Omental fat pad (tissue), 4 donors: Measurements from ENCODE around the gene CD93. TPM values are rescaled to one million over a fixed set of nuclear protein-coding genes. Genes with fewer than 3 reads are reported as not detected.
A peak's percentile ranks its signal among the peaks of the same experiment; 100 is the strongest.

Source experiments
- ATAC-seq: fragments of 150-250 bp; one replicate; pipeline ENCODE4 v1.9.1; 2016; ENCODE audit warnings: mild to moderate bottlenecking, moderate library complexity; ENCODE audit not compliant: low FRiP score
- DNase-seq: peaks from one replicate; pipeline ENCODE4 v3.0.0-alpha.2; 2019; ENCODE audit warnings: low spot score
- CTCF ChIP-seq, 3 donors: fragments of 450-650 bp; IDR thresholded peaks; one replicate each; pipeline ENCODE4 v1.5.1; 2016 to 2017; ENCODE audit warnings: antibody characterized with exemption in 3 of 3, mild to moderate bottlenecking in 3 of 3, moderate library complexity in 2 of 3
- total RNA-seq, 4 donors: library from RNA; depleted of rRNA; stranded (reverse); fragments of >200 nt; gene quantifications; one replicate each; pipeline ENCODE4 v1.1.0, GENCODE V29; 2016

The CD93 gene
- total RNA-seq, 4 donors from 2014 or later = 43.8 to 227 (median 140) TPM

GRCh38 chr20:23120261-23120660 is 34.1 kb upstream of the CD93 start:
- ATAC-seq (no peak), DNase-seq (no peak)
- TF ChIP-seq CTCF (IDR thresholded peaks at IDR 0.05) = no peak

GRCh38 chr20:23119456-23120216 is 33.5 kb upstream of the CD93 start:
- DNase-seq (no peak), ATAC-seq (no peak)
- no peak for TF ChIP-seq CTCF (IDR thresholded peaks at IDR 0.05)

GRCh38 chr20:23118766-23119165 is 32.6 kb upstream of the CD93 start:
- no peak for DNase-seq

GRCh38 chr20:23118144-23118543 is 32.0 kb upstream of the CD93 start:
- no peak for DNase-seq
- TF ChIP-seq CTCF (IDR thresholded peaks at IDR 0.05) = no peak
- no peak for ATAC-seq

More at GRCh38 chr20:23118766-23119165, 32.6 kb upstream of the CD93 start:
- no peak for TF ChIP-seq CTCF (IDR thresholded peaks at IDR 0.05)
- ATAC-seq = no peak

- no peak for DNase-seq
Measured at GRCh38 chr20:23117738-23118137, 31.6 kb upstream of the CD93 start.

GRCh38 chr20:23116311-23117089 is 30.4 kb upstream of the CD93 start:
- peak; percentile 30 for ATAC-seq
- no peak for TF ChIP-seq CTCF (IDR thresholded peaks at IDR 0.05)
- no peak for DNase-seq

More at GRCh38 chr20:23117738-23118137, 31.6 kb upstream of the CD93 start:
- TF ChIP-seq CTCF (IDR thresholded peaks at IDR 0.05) = no peak
- no peak for ATAC-seq
